ENCODE results near the gene ZNF793. TPM values are rescaled to one million over a fixed set of nuclear protein-coding genes. Genes with fewer than 3 reads are reported as not detected.

The ZNF793 gene
- total and polyA plus RNA-seq, 8 donors, result 0.29 to 46.4 (median 3.4) TPM

GRCh38 chr19:37565370-37565669, 58.6 kb downstream of the ZNF793 start:
- intact Hi-C loops (cut with DNase I; ENCODE audit: low total_unique reads), result no loop called here
- H3K27me3 ChIP-seq, result no peaks in the 10 kb centered on the region
- H3K4me3 ChIP-seq, result no peak overlapping the region
- peaks cover 0 to 89% (median 37%) of the 10 kb centered on the region in 4 donors for H3K9me3 ChIP-seq
- no peaks in the 10 kb centered on the region for H3K4me1 ChIP-seq
- TF ChIP-seq EP300 (IDR thresholded peaks at IDR 0.05) (no peak), POLR2AphosphoS5 (IDR thresholded peaks at IDR 0.05) (no peak), POLR2A (IDR thresholded peaks at IDR 0.05) (no peak)
- TF ChIP-seq, protein P1, sequence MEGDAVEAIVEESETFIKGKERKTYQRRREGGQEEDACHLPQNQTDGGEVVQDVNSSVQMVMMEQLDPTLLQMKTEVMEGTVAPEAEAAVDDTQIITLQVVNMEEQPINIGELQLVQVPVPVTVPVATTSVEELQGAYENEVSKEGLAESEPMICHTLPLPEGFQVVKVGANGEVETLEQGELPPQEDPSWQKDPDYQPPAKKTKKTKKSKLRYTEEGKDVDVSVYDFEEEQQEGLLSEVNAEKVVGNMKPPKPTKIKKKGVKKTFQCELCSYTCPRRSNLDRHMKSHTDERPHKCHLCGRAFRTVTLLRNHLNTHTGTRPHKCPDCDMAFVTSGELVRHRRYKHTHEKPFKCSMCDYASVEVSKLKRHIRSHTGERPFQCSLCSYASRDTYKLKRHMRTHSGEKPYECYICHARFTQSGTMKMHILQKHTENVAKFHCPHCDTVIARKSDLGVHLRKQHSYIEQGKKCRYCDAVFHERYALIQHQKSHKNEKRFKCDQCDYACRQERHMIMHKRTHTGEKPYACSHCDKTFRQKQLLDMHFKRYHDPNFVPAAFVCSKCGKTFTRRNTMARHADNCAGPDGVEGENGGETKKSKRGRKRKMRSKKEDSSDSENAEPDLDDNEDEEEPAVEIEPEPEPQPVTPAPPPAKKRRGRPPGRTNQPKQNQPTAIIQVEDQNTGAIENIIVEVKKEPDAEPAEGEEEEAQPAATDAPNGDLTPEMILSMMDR (IDR thresholded peaks at IDR 0.05), result no peak
- DNase-seq, result no peak
- H3K27ac ChIP-seq, result no peak overlapping the region
- H3K36me3 ChIP-seq, result peaks cover 15 to 82% (median 43%) of the 10 kb centered on the region in 4 donors

DNA sequence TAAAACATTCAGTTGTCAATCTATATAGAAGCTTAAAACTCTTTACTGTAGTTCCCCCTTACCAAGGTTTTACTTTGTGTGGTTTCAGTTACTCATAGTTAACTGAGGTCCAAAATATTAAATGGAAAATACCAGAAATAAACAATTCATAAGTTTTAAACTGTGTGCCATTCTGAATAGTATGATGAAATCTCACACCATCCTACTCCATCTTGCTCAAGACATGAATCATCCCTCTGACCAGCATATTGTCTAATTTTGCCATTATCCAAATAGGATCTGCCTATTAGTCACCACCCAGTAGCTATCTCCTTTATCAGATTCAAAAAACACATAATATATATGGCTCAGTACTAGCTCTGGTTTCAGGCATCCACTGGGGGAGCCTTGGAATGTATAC, 65.5 kb downstream of the ZNF793 start:
- no peak for DNase-seq
- peaks cover 0 to 42% (median 14%) of the 10 kb centered on the region in 4 donors for H3K9me3 ChIP-seq
- H3K4me3 ChIP-seq, result no peak overlapping the region
- intact Hi-C loops (cut with DNase I; ENCODE audit: low total_unique reads), result no loop called here
- peaks cover 0 to 70% (median 25%) of the 10 kb centered on the region in 4 donors for H3K36me3 ChIP-seq
- H3K27me3 ChIP-seq, result no peaks in the 10 kb centered on the region
- no peaks in the 10 kb centered on the region for H3K4me1 ChIP-seq
- TF ChIP-seq EP300 (IDR thresholded peaks at IDR 0.05) (no peak), POLR2AphosphoS5 (IDR thresholded peaks at IDR 0.05) (no peak), POLR2A (IDR thresholded peaks at IDR 0.05) (no peak)
- TF ChIP-seq, protein P1 (IDR thresholded peaks at IDR 0.05), result no peak
- no peak overlapping the region for H3K27ac ChIP-seq

- no peak for TF ChIP-seq EP300 (IDR thresholded peaks at IDR 0.05)
- TF ChIP-seq, protein P1 (IDR thresholded peaks at IDR 0.05), result no peak
- TF ChIP-seq POLR2AphosphoS5 (IDR thresholded peaks at IDR 0.05), result no peak
- no peak for TF ChIP-seq POLR2A (IDR thresholded peaks at IDR 0.05)
- WGBS, 5 donors, result 62 to 74% (median 69%) methylated on average over 2 of the region's 2 CpGs
- H3K9me3 ChIP-seq, result peaks cover 2 to 100% (median 63%) of the 10 kb centered on the region in 4 donors
- intact Hi-C loops (cut with DNase I; ENCODE audit: low total_unique reads), result no loop called here
- no peak for DNase-seq
- H3K27ac ChIP-seq, result no peak overlapping the region
- no peak overlapping the region for H3K4me3 ChIP-seq
- no peaks in the 10 kb centered on the region for H3K4me1 ChIP-seq
- no peaks in the 10 kb centered on the region for H3K27me3 ChIP-seq
- H3K36me3 ChIP-seq, result peaks cover 0 to 87% (median 68%) of the 10 kb centered on the region in 4 donors
Measured at GRCh38 chr19:37583340-37583739, 76.6 kb downstream of the ZNF793 start.

Other genes with a start within 250 kb of the ZNF793 start
- gene ZNF527, start 135.8 kb upstream of the ZNF793 start, total RNA-seq, result 10 to 100 TPM in 1 of 5 donors, 1 to 10 TPM in 4; 2.7 to 20.6 (median 8.2) TPM
- gene ZNF527, start 135.8 kb upstream of the ZNF793 start, polyA plus RNA-seq, result 1 to 10 TPM; 2.3 to 3.2 (median 2.6) TPM
- 10 to 100 TPM in 1 of 5 donors, 1 to 10 TPM in 2, not detected in 2; 2.0 to 25.4 (median 7.2) TPM for gene ZNF569, start 39.5 kb upstream of the ZNF793 start, total RNA-seq
- 1 to 10 TPM; 1.7 to 2.6 (median 2.1) TPM for gene ZNF569, start 39.5 kb upstream of the ZNF793 start, polyA plus RNA-seq
- gene ZNF570, start 37.6 kb upstream of the ZNF793 start, total RNA-seq, result 10 to 100 TPM in 2 of 5 donors, 1 to 10 TPM in 3; 3.8 to 17.1 (median 8.8) TPM
- gene ZNF570, start 37.6 kb upstream of the ZNF793 start, polyA plus RNA-seq, result 1 to 10 TPM; 1.4 to 2.4 (median 1.6) TPM
- gene ZNF571, start 87.9 kb downstream of the ZNF793 start, total RNA-seq, result 1 to 10 TPM; 1.7 to 7.2 (median 3.6) TPM
- 1 to 10 TPM; 1.3 to 2.1 (median 1.7) TPM for gene ZNF571, start 87.9 kb downstream of the ZNF793 start, polyA plus RNA-seq
- 10 to 100 TPM in 1 of 5 donors, 1 to 10 TPM in 4; 2.6 to 16.5 (median 6.4) TPM for gene ZNF540, start 87.9 kb downstream of the ZNF793 start, total RNA-seq
- gene ZNF540, start 87.9 kb downstream of the ZNF793 start, polyA plus RNA-seq, result 1 to 10 TPM; 1.9 to 4.0 (median 2.9) TPM
- gene ZFP30, start 148.5 kb downstream of the ZNF793 start, total RNA-seq, result 10 to 100 TPM in 2 of 5 donors, 1 to 10 TPM in 2, under 1 TPM in 1; 0.45 to 27.7 (median 5.5) TPM
- gene ZFP30, start 148.5 kb downstream of the ZNF793 start, polyA plus RNA-seq, result 1 to 10 TPM; 2.1 to 2.9 (median 2.6) TPM
- gene ZNF607, start 212.8 kb downstream of the ZNF793 start, total RNA-seq, result 1 to 10 TPM; 1.4 to 7.0 (median 4.6) TPM
- 1 to 10 TPM in 2 of 3 donors, under 1 TPM in 1; 0.76 to 2.8 (median 1.3) TPM for gene ZNF607, start 212.8 kb downstream of the ZNF793 start, polyA plus RNA-seq